ENCODE results near the gene F10. TPM values are rescaled to one million over a fixed set of nuclear protein-coding genes. Genes with fewer than 3 reads are reported as not detected.

F10 gene
- total and polyA plus RNA-seq, 2 of the 13 experiments (the other 11 are each of a cell fraction or from before 2014, with no cell fraction given), result 58.4 to 237 TPM

DNA sequence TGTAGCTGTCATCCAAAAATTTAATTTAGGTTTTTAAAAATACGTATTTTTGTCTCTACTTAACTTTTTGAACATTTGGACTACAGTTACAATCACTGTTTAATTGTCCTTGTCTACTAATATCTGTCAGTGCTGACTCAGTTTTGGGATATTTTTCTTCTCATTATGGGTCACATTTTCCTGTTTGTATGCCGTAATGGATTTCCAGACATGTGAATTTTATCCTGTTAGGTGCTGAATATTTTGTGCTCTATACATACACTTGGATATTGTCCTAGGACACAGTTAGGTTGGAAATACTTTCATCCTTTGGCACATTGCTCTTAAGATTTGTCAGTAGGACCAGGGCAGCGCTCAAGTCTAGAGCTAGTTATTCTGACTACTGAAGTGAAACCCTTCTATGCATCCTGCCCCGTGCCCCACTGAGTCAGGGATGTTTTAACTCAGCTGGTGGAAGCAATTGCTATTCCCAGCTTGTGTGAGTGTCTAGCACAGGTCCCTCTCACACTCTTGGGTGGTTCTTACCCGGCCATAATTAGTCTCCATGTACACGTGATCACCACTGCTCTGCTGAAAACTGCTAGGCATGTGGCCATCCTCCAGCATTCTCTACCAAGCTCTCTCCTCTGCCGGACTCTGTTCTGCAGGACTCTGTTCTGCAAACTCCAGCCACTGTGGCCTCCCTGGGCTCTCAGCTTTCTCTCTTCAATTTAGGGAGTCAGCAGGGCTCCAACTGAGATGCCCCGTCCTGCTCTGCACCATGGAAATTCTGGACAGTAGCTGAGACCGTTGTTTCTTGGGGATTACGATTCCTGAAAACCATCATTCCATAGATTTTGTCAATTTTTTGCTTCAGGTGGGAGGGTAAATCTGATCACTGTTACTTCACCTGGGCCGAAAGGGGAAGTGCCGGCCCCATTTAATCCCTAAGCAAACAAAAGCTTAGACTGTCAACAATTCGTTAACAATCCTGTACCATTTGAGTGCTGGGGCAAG lies 47.0 kb downstream of the F10 start (continued):
- peak; percentile 54 for TF ChIP-seq SALL1 (CRISPR knock-in tag; IDR thresholded peaks at IDR 0.05)
- peak; percentile 83 for TF ChIP-seq ETV5 (CRISPR knock-in tag; IDR thresholded peaks at IDR 0.05; ENCODE audit: borderline replicate concordance)
- no peak for TF ChIP-seq ZNF329 (CRISPR knock-in tag; IDR thresholded peaks at IDR 0.05; ENCODE audit: low read depth)
- TF ChIP-seq, protein P1, sequence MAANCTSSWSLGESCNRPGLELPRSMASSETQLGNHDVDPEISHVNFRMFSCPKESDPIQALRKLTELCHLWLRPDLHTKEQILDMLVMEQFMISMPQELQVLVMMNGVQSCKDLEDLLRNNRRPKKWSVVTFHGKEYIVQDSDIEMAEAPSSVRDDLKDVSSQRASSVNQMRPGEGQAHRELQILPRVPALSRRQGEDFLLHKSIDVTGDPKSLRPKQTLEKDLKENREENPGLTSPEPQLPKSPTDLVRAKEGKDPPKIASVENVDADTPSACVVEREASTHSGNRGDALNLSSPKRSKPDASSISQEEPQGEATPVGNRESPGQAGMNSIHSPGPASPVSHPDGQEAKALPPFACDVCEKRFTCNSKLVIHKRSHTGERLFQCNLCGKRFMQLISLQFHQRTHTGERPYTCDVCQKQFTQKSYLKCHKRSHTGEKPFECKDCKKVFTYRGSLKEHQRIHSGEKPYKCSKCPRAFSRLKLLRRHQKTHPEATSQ (CRISPR knock-in tag; IDR thresholded peaks at IDR 0.05; ENCODE audit: borderline replicate concordance), result no peak
- TF ChIP-seq, protein P2, sequence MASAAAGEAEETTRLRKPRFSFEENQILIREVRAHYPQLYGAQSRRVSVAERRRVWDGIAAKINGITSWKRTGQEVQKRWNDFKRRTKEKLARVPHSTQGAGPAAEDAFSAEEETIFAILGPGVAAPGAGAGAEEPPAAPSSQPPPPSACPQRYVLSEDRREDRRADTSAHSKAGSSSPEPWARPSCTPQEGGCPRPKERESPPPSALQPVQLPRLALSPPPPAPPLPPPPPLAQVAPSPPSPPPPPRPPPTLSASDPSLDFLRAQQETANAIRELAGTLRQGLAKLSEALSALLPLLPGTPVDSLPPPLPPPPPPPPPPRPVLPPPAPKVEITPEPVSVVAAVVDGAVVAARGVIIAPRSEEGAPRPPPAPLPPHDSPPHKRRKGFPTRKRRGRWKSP (CRISPR knock-in tag; IDR thresholded peaks at IDR 0.05), result no peak
- TF ChIP-seq, protein P3, sequence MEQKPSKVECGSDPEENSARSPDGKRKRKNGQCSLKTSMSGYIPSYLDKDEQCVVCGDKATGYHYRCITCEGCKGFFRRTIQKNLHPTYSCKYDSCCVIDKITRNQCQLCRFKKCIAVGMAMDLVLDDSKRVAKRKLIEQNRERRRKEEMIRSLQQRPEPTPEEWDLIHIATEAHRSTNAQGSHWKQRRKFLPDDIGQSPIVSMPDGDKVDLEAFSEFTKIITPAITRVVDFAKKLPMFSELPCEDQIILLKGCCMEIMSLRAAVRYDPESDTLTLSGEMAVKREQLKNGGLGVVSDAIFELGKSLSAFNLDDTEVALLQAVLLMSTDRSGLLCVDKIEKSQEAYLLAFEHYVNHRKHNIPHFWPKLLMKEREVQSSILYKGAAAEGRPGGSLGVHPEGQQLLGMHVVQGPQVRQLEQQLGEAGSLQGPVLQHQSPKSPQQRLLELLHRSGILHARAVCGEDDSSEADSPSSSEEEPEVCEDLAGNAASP (CRISPR knock-in tag; IDR thresholded peaks at IDR 0.05; ENCODE audit: borderline replicate concordance), result peak; percentile 68; the same call in 1 of the 2 replicates
